SK-N-SH treated with all-trans-retinoic acid at 6 μM for 48 hours (cell line): ENCODE data around the gene VASN.

Experiments used
- OSR1 ChIP-seq: fragments of 250-450 bp; sonication (Bioruptor Pico); IDR thresholded peaks from 2 replicates; pipeline ENCODE4 v1.8.0; 2022; ENCODE audit warnings: moderate library complexity, mild to moderate bottlenecking, inconsistent platforms
- RARB ChIP-seq: fragments of 250-450 bp; sonication (Bioruptor Pico); IDR thresholded peaks from 2 replicates; pipeline ENCODE4 v1.8.0; 2021; ENCODE audit warnings: mild to moderate bottlenecking, moderate library complexity
- ZNF70 ChIP-seq: fragments of 450-650 bp; formaldehyde crosslinking; IDR thresholded peaks from 2 replicates; pipeline ENCODE4 v1.5.0; 2020; ENCODE audit warnings: mild to moderate bottlenecking, moderate library complexity
- TF ChIP-seq, protein P1 (sequence below): fragments of 250-450 bp; sonication (Bioruptor Pico); IDR thresholded peaks from 2 replicates; pipeline ENCODE4 v1.8.0; 2021; ENCODE audit warnings: low read depth, mild to moderate bottlenecking, moderate library complexity, borderline replicate concordance

DNA sequence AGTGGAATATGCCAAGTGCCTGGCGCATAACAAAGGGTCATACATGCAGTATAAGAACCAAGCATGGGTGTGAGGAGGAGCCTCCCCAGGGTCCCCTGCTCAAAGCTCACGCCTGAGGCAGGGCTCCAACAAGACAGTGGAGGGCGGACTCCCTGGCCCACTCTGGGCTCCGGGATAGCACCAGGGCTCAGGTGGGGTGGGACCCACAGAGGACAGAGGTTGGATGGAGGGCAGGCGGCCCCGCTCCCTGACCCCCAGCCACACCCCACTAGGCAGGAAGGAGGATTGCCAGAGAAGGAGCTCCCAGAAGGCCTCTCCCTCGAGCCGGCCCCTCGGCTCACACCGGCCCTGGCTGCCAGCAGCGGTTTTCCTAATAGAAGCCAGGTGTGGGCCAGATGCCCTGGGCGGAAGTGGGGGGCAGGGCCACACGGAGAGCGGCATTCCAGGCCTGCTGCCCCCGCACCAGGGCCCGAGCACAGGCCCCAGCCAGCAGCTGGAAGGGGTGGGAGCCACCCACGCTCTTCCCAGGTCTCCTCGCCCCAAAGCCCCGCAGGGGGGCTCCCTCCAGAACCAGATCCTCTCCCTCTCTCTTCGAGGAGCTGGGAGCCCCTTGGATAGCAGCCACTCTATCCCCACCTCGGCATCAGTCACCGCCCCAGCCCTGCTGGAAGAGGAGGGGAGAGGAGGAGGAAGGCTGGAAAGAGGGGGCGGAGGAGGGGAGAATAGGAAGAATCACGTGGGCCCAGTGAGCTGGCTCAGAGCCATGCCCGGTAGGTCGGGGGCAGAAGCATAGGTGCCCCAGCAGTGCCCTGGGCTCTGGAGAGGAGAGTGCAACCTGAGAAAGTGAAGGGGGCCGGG lies 21.0 kb downstream of the VASN start:
- TF ChIP-seq, protein P1, sequence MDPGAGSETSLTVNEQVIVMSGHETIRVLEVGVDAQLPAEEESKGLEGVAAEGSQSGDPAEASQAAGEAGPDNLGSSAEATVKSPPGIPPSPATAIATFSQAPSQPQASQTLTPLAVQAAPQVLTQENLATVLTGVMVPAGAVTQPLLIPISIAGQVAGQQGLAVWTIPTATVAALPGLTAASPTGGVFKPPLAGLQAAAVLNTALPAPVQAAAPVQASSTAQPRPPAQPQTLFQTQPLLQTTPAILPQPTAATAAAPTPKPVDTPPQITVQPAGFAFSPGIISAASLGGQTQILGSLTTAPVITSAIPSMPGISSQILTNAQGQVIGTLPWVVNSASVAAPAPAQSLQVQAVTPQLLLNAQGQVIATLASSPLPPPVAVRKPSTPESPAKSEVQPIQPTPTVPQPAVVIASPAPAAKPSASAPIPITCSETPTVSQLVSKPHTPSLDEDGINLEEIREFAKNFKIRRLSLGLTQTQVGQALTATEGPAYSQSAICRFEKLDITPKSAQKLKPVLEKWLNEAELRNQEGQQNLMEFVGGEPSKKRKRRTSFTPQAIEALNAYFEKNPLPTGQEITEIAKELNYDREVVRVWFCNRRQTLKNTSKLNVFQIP (CRISPR knock-in tag), result no peak
- no peak for TF ChIP-seq RARB (CRISPR knock-in tag)
- no peak for TF ChIP-seq OSR1
- 0 out of 2 replicates have a peak, but pooled peaks have one; percentile 9 for TF ChIP-seq ZNF70
